Kidney (tissue), 14 donors: ENCODE measurements around the gene RANBP10. TPM values are rescaled to one million over a fixed set of nuclear protein-coding genes. Genes with fewer than 3 reads are reported as not detected.

Source experiments
- DNase-seq, 5 donors: peaks; one replicate each; pipeline ENCODE4 v3.0.0-alpha.2; 2013 to 2020
- FAIRE-seq: peaks from 2 replicates; lab custom pipeline; 2012; peaks lifted over from hg19 to GRCh38; lab: Jason Lieb, UNC
- H3K27ac ChIP-seq, 2 donors: one replicate each; pipeline ENCODE4 v1.7.0; 2013; ENCODE audit warnings: low read depth in 2 of 2, low read length in 2 of 2, inconsistent platforms in 1 of 2
- H3K27me3 ChIP-seq: one replicate; pipeline ENCODE4 v1.7.1; 2013; ENCODE audit warnings: low read length, inconsistent platforms; ENCODE audit not compliant: control insufficient read depth, insufficient read depth
- H3K36me3 ChIP-seq, 3 donors: one replicate each; pipeline versions ENCODE4 v1.7.0 to v1.7.1; 2013; ENCODE audit warnings: low read length in 3 of 3, control low read depth in 1 of 3, inconsistent platforms in 1 of 3; ENCODE audit not compliant: insufficient read depth in 3 of 3, control insufficient read depth in 2 of 3
- H3K4me1 ChIP-seq, 3 donors: one replicate each; pipeline versions ENCODE4 v1.7.0 to v1.7.1; 2013; ENCODE audit warnings: low read length in 3 of 3, inconsistent platforms in 1 of 3, low read depth in 1 of 3; ENCODE audit not compliant: control insufficient read depth in 2 of 3, insufficient read depth in 2 of 3
- H3K4me3 ChIP-seq, 3 donors: one replicate each; pipeline versions ENCODE4 v1.7.0 to v1.8.1; 2013; ENCODE audit warnings: low read length in 3 of 3, control low read depth in 1 of 3, inconsistent platforms in 1 of 3
- H3K9ac ChIP-seq, 3 donors: one replicate each; pipeline versions ENCODE4 v1.7.0 to v1.7.1; 2013; ENCODE audit warnings: low read length in 3 of 3, control low read depth in 1 of 3, inconsistent platforms in 1 of 3
- H3K9me3 ChIP-seq, 3 donors: one replicate each; pipeline versions ENCODE4 v1.7.0 to v1.7.1; 2013; ENCODE audit warnings: low read length in 3 of 3, control low read depth in 1 of 3, inconsistent platforms in 1 of 3; ENCODE audit not compliant: control insufficient read depth in 2 of 3, insufficient read depth in 1 of 3
- intact Hi-C: fragments of 100-400 bp; cut with DNase I; formaldehyde crosslinking; loops from one replicate; pipeline ENCODE4 v1.11.1; 2022
- polyA plus RNA-seq: library from polyadenylated mRNA; stranded (reverse); fragments of 350-450 nt; fragmentation: Illumina TruSeq; extraction: RNeasy Lipid Tissue Mini Kit (QIAGEN cat#74804); gene quantifications from one replicate; pipeline ENCODE4 v1.2.3, GENCODE V29; 2014; ENCODE audit warnings: low read depth, low replicate concordance; ENCODE audit not compliant: insufficient read depth
- total RNA-seq: library from RNA; stranded (reverse); fragmentation: NEBNext Ultra II Directional; extraction: Animal tissue kit (Norgen Biotek cat#: 25700); gene quantifications from one replicate; pipeline ENCODE4 v1.2.1, GENCODE V29; 2021
- TF ChIP-seq, protein P1 (sequence below): IDR thresholded peaks from 3 replicates; pipeline ENCODE4 v1.5.1; 2012; ENCODE audit warnings: mild to moderate bottlenecking, moderate library complexity, borderline replicate concordance; ENCODE audit not compliant: insufficient read depth; ENCODE audit errors: extremely low read depth
- donor health status: control.
- donor health status: control.
- donor health status: control.
- donor health status: control.
- donor health status: control.
- donor health status: DM: yes; HTN: yes; CAD: no.
- donor health status: Normal renal cell carcinoma (clear cell type).

RANBP10 gene
- total and polyA plus RNA-seq, 2 donors from 2014 or later, result 7.0 to 22.3 TPM

DNA sequence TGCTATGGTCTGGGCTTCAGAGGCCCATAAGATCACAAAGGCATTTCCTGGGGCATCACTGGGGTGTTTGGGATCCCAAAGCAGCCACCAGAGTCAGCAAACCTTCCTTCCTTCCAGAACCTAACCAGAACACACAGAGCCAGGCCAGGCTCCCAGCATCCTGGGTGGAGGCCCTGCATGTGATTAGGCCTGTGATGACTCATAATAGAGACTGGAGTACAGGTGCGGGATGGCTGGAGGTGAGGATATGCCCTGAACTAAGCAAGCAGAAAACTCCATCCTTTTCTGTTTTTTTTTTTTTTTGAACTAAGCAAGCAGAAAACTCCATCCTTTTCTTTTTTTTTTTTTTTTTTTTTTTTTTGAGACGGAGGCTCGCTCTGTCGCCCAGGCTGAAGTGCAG, 69.5 kb downstream of the RANBP10 start:
- Histone ChIP-seq H3K27ac (no peak overlapping the region), H3K4me3 (no peak overlapping the region), H3K36me3 (peaks cover 0 to 9% (median 8%) of the 10 kb centered on the region in 3 donors), H3K4me1 (peaks cover 0 to 4% (median 4%) of the 10 kb centered on the region in 3 donors), H3K27me3 (no peaks in the 10 kb centered on the region), H3K9me3 (no peaks in the 10 kb centered on the region), H3K9ac (no peak overlapping the region)
- intact Hi-C loops, result no loop called here
- FAIRE-seq, result no peak
- TF ChIP-seq, protein P1, sequence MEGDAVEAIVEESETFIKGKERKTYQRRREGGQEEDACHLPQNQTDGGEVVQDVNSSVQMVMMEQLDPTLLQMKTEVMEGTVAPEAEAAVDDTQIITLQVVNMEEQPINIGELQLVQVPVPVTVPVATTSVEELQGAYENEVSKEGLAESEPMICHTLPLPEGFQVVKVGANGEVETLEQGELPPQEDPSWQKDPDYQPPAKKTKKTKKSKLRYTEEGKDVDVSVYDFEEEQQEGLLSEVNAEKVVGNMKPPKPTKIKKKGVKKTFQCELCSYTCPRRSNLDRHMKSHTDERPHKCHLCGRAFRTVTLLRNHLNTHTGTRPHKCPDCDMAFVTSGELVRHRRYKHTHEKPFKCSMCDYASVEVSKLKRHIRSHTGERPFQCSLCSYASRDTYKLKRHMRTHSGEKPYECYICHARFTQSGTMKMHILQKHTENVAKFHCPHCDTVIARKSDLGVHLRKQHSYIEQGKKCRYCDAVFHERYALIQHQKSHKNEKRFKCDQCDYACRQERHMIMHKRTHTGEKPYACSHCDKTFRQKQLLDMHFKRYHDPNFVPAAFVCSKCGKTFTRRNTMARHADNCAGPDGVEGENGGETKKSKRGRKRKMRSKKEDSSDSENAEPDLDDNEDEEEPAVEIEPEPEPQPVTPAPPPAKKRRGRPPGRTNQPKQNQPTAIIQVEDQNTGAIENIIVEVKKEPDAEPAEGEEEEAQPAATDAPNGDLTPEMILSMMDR, result no peak
- DNase-seq, result peak in 1 of 5 donors; percentile 22

DNA sequence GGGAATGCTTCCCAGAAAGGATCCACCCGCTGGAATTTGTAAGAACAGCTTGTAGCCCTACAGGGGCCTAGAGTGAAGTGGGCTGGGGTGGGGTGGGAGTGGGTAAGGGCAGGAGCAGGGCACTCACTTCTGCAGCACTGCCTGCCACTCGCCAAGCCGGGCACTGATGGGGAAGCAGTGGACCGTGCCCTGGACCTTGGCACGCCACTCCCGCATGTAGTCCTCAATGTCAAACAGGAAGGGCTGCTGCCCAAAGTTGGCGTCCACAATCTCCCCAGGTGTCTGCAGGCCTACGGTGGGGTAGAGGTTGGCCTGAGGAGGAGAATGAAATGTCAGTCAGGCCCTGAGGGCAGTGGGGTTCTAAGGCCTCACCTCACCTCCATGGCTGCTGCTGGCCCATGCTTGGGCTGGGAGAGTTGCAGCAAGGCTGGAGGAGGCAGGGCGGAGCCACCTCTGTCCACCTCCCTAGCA, 71.6 kb downstream of the RANBP10 start:
- H3K27me3 ChIP-seq, result no peaks in the 10 kb centered on the region

DNA sequence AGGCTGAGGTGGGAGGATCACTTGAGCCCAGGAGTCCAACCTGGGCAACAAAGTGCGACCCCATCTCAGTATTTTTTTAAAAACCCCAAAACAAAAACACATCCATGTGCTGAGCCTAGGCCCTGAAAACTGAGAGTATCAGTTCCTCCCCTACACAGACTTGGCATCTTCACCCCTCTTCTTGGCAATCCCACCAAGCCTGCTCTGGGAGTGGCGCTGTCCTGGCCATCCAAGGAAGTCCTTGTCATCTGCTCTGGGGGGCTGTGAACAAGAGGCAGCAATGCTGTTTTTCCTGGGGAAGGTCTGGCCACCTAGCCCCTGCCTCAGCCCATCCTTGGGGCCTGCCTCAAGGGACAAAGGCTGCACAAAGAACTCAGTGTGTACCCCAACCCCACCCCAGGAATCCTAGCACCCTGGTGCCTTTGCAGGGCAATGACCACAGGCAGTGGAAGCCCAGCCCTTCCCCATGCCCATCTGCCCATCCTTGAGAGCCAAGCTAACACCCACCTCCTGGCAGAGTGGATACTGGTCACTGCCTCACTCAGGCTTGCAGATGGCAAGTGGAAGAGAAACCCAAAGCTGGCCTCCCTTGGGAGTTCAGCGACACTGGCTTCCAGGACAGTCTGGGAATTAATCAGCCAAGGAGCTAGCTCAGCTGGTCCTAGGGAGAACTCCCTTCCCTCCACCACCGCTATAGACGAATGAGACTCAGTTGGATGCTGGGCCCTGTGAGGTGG, 72.5 kb downstream of the RANBP10 start:
- Histone ChIP-seq H3K4me3 (no peak overlapping the region), H3K4me1 (peaks cover 0 to 4% (median 4%) of the 10 kb centered on the region in 3 donors), H3K27ac (no peak overlapping the region), H3K9me3 (no peaks in the 10 kb centered on the region), H3K9ac (no peak overlapping the region), H3K36me3 (peaks cover 0 to 27% (median 15%) of the 10 kb centered on the region in 3 donors), H3K27me3 (no peaks in the 10 kb centered on the region)
- intact Hi-C loops, result no loop called here
- TF ChIP-seq, protein P1, result no peak
- DNase-seq (peak in 1 of 5 donors; percentile 23), FAIRE-seq (no peak)

More for the DNA sequence above, 71.6 kb downstream of the RANBP10 start:
- H3K27ac ChIP-seq, result no peak overlapping the region
- H3K4me3 ChIP-seq, result no peak overlapping the region
- H3K9me3 ChIP-seq, result no peaks in the 10 kb centered on the region
- peaks cover 0 to 4% (median 4%) of the 10 kb centered on the region in 3 donors for H3K4me1 ChIP-seq
- DNase-seq (peak in 1 of 5 donors; percentile 43), FAIRE-seq (no peak)
- no peak overlapping the region for H3K9ac ChIP-seq
- intact Hi-C loops, result no loop called here
- peaks cover 0 to 22% (median 9%) of the 10 kb centered on the region in 3 donors for H3K36me3 ChIP-seq
- TF ChIP-seq, protein P1, result no peak
